Small intestine (tissue), 7 donors: ENCODE measurements around the gene AOPEP. TPM values are rescaled to one million over a fixed set of nuclear protein-coding genes. Genes with fewer than 3 reads are reported as not detected.

Source experiments
- DNase-seq, 2 donors: peaks; one replicate each; pipeline versions ENCODE4 v3.0.0 to v3.0.0-alpha.2; 2013
- FAIRE-seq: peaks from 2 replicates; lab custom pipeline; 2012; peaks lifted over from hg19 to GRCh38; lab: Jason Lieb, UNC
- H3K27ac ChIP-seq, 3 donors: one replicate each; pipeline ENCODE4 v1.5.1; 2013; ENCODE audit warnings: low read length in 2 of 3, mild to moderate bottlenecking in 2 of 3, control low read depth in 1 of 3, inconsistent platforms in 1 of 3, low read depth in 1 of 3, moderate library complexity in 1 of 3
- H3K27me3 ChIP-seq, 3 donors: one replicate each; pipeline ENCODE4 v1.6.1; 2013; ENCODE audit warnings: low read length in 3 of 3, inconsistent platforms in 1 of 3; ENCODE audit not compliant: control insufficient read depth in 3 of 3, insufficient read depth in 3 of 3
- H3K36me3 ChIP-seq, 3 donors: one replicate each; pipeline ENCODE4 v1.6.1; 2013; ENCODE audit warnings: low read length in 3 of 3, inconsistent platforms in 1 of 3, low read depth in 1 of 3, mild to moderate bottlenecking in 1 of 3, moderate library complexity in 1 of 3; ENCODE audit not compliant: control insufficient read depth in 3 of 3, insufficient read depth in 2 of 3
- H3K4me1 ChIP-seq, 3 donors: one replicate each; pipeline ENCODE4 v1.6.1; 2013; ENCODE audit warnings: low read length in 2 of 3, inconsistent platforms in 1 of 3, low read depth in 1 of 3, mild to moderate bottlenecking in 1 of 3, moderate library complexity in 1 of 3; ENCODE audit not compliant: control insufficient read depth in 3 of 3, insufficient read depth in 2 of 3
- H3K4me3 ChIP-seq, 3 donors: one replicate each; pipeline ENCODE4 v1.5.1; 2013; ENCODE audit warnings: low read length in 3 of 3, control low read depth in 1 of 3, inconsistent platforms in 1 of 3, low read depth in 1 of 3, mild to moderate bottlenecking in 1 of 3, moderate library complexity in 1 of 3
- H3K9me3 ChIP-seq, 2 donors: one replicate each; pipeline ENCODE4 v1.6.1; 2013; ENCODE audit warnings: low read depth in 1 of 2, low read length in 1 of 2; ENCODE audit not compliant: control insufficient read depth in 2 of 2, insufficient read depth in 1 of 2
- WGBS, 3 donors: extraction: QIAGEN DNeasy Blood & Tissue Kit; methylation state at CpG; one replicate each; pipeline ENCODE4 v1.1.7; 2013; 5-methylcytosine and 5-hydroxymethylcytosine counted together
- polyA plus RNA-seq, 4 donors: library from polyadenylated mRNA; stranded (reverse) in 3 of 4; unstranded in 1 of 4; fragments of 200-250 nt in 3 of 4; fragments of 120-200 nt in 1 of 4; gene quantifications; one replicate each; pipeline versions ENCODE4 v1.2.1 to v1.2.3, GENCODE V29; 2013
- donor health status: healthy with polysubstance abuse.
- donor health status: control.
- donor health status: control.
- donor health status: Bipolar disorder and iron deficiency.
- donor health status: healthy.

The AOPEP gene
- polyA plus RNA-seq, 4 donors: 26.3 to 34.7 (median 28.4) TPM

- Histone ChIP-seq H3K27ac (peak overlapping the region in 2 of 3 donors; percentile 10 to 51), H3K36me3 (peaks cover 0 to 3% (median 0%) of the 10 kb centered on the region in 3 donors)
- no peak for FAIRE-seq
Measured at GRCh38 chr9:94741866-94742265, 15.4 kb downstream of the AOPEP start.

GRCh38 chr9:94743035-94743954 lies 16.8 kb downstream of the AOPEP start:
- DNase-seq (no peak), FAIRE-seq (no peak)
- peak overlapping the region in 1 of 3 donors; percentile 41 for H3K27ac ChIP-seq

More at GRCh38 chr9:94741866-94742265, 15.4 kb downstream of the AOPEP start:
- DNase-seq: peak in 1 of 2 donors; percentile 24
- H3K27me3 ChIP-seq: no peaks in the 10 kb centered on the region
- WGBS, 3 donors: 56 to 84% (median 81%) methylated on average over 3 of the region's 3 CpGs
- no peak overlapping the region for H3K4me3 ChIP-seq
- H3K9me3 ChIP-seq: no peaks in the 10 kb centered on the region
- H3K4me1 ChIP-seq: peaks cover 5 to 16% (median 6%) of the 10 kb centered on the region in 3 donors

GRCh38 chr9:94745806-94746540 lies 19.5 kb downstream of the AOPEP start:
- DNase-seq (no peak), FAIRE-seq (no peak)
- H3K9me3 ChIP-seq: peaks cover 0 to 7% of the 10 kb centered on the region in 2 donors
- peaks cover 0 to 5% (median 0%) of the 10 kb centered on the region in 3 donors for H3K36me3 ChIP-seq
- H3K4me1 ChIP-seq: peaks cover 2 to 7% (median 5%) of the 10 kb centered on the region in 3 donors
- H3K27me3 ChIP-seq: no peaks in the 10 kb centered on the region
- WGBS, 3 donors: 83 to 96% (median 95%) methylated on average over 8 of the region's 8 CpGs
- no peak overlapping the region for H3K27ac ChIP-seq
- H3K4me3 ChIP-seq: no peak overlapping the region

More at GRCh38 chr9:94743035-94743954, 16.8 kb downstream of the AOPEP start:
- WGBS, 3 donors: 65 to 77% (median 67%) methylated on average over 6 of the region's 6 CpGs
- Histone ChIP-seq H3K4me3 (no peak overlapping the region), H3K36me3 (peaks cover 0 to 3% (median 0%) of the 10 kb centered on the region in 3 donors), H3K27me3 (no peaks in the 10 kb centered on the region), H3K4me1 (peaks cover 5 to 16% (median 6%) of the 10 kb centered on the region in 3 donors), H3K9me3 (no peaks in the 10 kb centered on the region)

- FAIRE-seq (no peak), DNase-seq (no peak)
- H3K4me1 ChIP-seq: peaks cover 2 to 5% (median 4%) of the 10 kb centered on the region in 3 donors
- peaks cover 0 to 7% of the 10 kb centered on the region in 2 donors for H3K9me3 ChIP-seq
- 48 to 65% (median 52%) methylated on average over 4 of the region's 4 CpGs for WGBS, 3 donors
- H3K27me3 ChIP-seq: no peaks in the 10 kb centered on the region
- H3K4me3 ChIP-seq: no peak overlapping the region
- peaks cover 0 to 7% (median 0%) of the 10 kb centered on the region in 3 donors for H3K36me3 ChIP-seq
- no peak overlapping the region for H3K27ac ChIP-seq
Measured at GRCh38 chr9:94746541-94747370, 20.3 kb downstream of the AOPEP start.

GRCh38 chr9:94754976-94755475 lies 28.5 kb downstream of the AOPEP start:
- 90 to 95% (median 94%) methylated on average over 4 of the region's 4 CpGs for WGBS, 3 donors
- Histone ChIP-seq H3K9me3 (peaks cover 0 to 2% of the 10 kb centered on the region in 2 donors), H3K4me1 (no peaks in the 10 kb centered on the region), H3K4me3 (no peak overlapping the region), H3K36me3 (peaks cover 0 to 6% (median 0%) of the 10 kb centered on the region in 3 donors), H3K27me3 (no peaks in the 10 kb centered on the region), H3K27ac (no peak overlapping the region)
- no peak for DNase-seq
- no peak for FAIRE-seq

- DNase-seq: no peak
- no peaks in the 10 kb centered on the region for H3K27me3 ChIP-seq
- no peak for FAIRE-seq
Measured at GRCh38 chr9:94757158-94757557, 30.7 kb downstream of the AOPEP start.

GRCh38 chr9:94758031-94758430 lies 31.5 kb downstream of the AOPEP start:
- 95 to 100% (median 97%) methylated on average over 1 of the region's 1 CpG for WGBS, 3 donors
- H3K27me3 ChIP-seq: no peaks in the 10 kb centered on the region
- no peak for DNase-seq
- peaks cover 0 to 8% (median 3%) of the 10 kb centered on the region in 3 donors for H3K36me3 ChIP-seq
- H3K4me1 ChIP-seq: no peaks in the 10 kb centered on the region
- no peak overlapping the region for H3K4me3 ChIP-seq
- no peak for FAIRE-seq
- no peaks in the 10 kb centered on the region for H3K9me3 ChIP-seq
- H3K27ac ChIP-seq: no peak overlapping the region

More at GRCh38 chr9:94757158-94757557, 30.7 kb downstream of the AOPEP start:
- no peaks in the 10 kb centered on the region for H3K4me1 ChIP-seq
- H3K9me3 ChIP-seq: no peaks in the 10 kb centered on the region
- no peak overlapping the region for H3K27ac ChIP-seq
- 82 to 95% (median 84%) methylated on average over 4 of the region's 4 CpGs for whole genome bisulfite sequencing, 3 donors
- no peak overlapping the region for H3K4me3 ChIP-seq
- peaks cover 0 to 8% (median 3%) of the 10 kb centered on the region in 3 donors for H3K36me3 ChIP-seq
